HG02840 (cell line): ENCODE data around the gene C1QC.

Experiments used
- ATAC-seq: cut with Tn5 transposase; IDR thresholded peaks from one replicate; pipeline ENCODE4 v1.9.1; 2021; ENCODE audit warnings: mild to moderate bottlenecking, moderate library complexity, moderate number of reproducible peaks; ENCODE audit not compliant: unreplicated experiment, low FRiP score

Gene C1QC

DNA sequence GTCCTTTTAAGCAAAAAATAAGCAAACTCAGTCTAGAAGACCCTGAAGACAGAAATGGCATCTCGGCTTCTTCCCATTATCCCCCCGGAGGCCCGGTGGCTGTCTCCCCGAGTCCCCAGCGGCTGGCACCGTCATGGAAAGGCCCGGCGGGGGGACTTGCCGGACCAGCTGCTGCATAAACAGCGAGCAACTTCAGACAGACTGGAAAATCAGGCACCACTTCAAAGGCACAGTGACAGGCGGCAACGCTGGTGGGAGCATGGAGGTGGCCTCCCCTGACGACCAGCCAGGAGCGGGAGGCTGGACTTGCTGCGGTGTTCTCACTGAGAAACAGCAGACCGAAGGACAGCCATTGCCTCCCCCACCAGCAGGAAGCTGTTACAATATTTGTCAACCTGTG, 25.4 kb upstream of the C1QC start:
- no peak for ATAC-seq

DNA sequence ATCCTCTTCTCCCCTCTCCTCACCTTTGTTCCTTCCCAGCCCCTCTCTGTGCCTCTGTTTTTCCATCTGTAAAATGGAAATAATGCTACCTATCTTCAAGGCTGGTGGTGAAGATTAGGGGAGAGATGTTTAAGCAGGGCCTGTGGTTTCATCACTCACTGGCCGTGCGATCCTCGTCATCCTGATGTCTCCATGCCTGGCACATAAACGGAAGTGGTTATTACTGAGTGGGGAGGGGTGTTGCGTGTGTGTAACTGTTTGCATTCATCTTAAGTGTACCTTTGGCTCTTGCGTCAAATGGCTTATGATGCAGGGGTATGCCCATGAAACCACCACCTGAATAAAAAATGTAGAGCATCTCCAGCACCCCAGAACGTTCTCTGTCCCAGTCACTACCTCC, 24.2 kb upstream of the C1QC start:
- ATAC-seq: no peak

GRCh38 chr1:22619798-22620197, 23.6 kb upstream of the C1QC start:
- ATAC-seq: no peak

- no peak for ATAC-seq
Measured at GRCh38 chr1:22621761-22622160, 21.7 kb upstream of the C1QC start.

- no peak for ATAC-seq
Measured at GRCh38 chr1:22625262-22625925, 18.0 kb upstream of the C1QC start.

DNA sequence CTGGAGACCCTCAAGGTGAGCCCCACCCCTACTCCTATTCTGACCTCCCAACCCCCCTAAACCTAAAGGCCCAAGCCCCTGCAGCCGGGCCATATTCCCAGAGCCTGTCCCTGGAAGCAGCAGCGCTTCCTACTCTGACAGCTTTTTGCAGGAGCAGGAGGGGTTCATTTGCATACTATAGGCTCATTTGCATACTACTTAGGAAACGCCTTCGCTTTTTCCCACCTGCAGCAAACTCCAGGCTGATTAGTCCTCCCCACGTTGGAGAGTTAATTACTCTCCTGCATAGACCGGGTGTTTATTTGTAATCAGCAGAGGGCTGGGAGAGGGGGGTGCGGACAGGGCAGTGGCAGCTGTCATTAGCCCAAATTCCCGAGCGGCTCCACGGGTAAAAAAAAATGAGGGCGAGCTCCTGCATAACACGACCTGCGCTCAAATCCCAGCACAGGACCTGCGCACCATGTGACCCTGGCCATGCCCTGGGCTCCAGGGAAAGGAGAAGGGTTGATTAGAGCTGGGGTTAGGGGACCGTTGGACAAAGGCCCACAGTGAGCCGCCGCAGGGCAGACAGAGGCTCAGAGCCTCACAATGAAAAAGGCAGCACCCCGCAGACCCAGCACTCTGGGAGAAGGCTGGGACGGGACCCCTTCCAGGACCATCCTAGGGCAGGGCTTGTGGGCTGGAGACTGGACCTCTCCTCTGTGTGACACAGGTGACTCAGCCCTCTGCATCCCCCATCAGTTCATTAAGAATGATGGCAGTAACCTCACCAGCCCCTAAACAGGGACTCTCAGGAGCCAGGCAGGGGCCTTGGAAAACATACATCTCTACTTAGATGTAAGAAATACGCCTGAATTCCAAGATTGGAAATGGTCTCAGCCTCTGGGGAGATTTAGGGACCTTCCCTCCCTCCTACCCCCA, 16.9 kb upstream of the C1QC start:
- ATAC-seq: no peak

DNA sequence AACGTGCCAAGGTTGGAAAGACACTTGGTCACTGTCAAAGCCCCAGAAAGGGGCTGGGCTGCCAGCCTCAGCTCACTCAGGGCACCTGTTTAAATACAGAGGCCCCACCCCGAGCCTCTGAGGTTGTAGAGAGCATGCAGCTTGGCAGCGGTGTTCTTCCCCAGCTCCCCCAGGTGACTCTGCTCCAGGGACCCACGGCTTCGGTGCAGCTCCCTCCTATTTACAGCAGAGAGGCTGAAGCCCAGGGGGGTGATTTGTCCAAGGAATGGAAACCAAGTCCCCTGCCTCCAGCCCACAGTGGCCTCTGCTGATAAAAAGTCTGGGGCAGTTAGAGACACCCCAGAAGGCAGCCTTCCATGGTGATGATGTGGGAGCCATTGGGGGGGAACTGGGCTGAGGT, 16.1 kb upstream of the C1QC start:
- ATAC-seq: no peak

GRCh38 chr1:22628698-22629444, 14.6 kb upstream of the C1QC start:
- no peak for ATAC-seq

DNA sequence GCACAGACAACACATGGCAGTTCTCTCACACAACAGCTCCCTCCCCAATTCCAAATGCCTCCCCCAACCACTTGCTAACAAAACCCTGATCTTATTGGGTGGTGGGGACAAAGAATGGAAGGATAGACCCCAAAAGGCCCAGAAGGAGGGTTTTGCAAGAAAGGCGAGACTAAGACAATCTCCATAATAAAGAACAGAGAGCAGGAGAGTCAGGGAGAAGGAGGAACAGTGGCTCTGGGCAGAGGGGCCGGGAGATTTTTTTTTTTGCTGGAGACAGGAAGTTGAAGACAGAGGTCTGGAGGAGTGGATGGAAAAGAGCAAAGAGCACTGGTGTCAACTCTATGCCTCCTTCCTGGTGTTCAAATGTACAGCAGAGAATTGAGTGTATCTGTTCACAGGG, 13.5 kb upstream of the C1QC start:
- no peak for ATAC-seq

DNA sequence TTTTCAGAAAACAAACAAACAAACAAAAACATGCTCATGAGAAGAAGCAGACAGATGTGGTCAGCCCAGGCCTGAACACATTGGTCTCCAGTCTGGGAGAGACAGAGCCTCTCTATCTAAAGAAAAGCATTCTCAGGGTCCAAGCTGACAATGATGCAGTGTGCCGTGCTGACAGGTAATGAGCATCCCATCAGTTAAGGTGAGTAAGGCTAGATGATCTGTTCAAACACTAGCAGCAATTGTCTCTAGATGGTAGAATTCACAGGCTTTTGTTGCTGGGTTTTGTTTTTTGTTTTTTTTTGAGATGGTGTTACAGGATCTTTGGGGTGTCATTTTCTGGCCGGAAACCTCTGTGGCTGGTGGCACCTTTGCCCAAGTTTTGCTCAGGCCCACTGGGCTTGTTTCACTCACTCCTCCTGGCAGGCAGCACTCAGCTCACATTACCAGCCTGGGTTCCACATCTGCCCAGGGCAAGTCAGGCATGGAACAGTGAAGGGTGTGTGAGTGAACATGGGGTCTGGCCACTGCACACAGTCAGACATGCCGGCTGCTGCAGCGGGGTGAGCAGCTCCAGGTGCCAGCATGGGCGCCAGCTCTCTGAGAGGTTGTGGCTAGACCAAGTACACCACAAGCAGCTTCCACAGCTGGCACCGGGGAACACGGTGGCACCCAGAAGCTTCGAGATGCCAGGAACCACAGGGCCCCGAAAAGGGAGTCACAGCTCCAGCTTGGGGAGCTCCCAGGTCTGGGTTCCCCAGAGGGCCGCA, 9.6 kb upstream of the C1QC start:
- no peak for ATAC-seq

DNA sequence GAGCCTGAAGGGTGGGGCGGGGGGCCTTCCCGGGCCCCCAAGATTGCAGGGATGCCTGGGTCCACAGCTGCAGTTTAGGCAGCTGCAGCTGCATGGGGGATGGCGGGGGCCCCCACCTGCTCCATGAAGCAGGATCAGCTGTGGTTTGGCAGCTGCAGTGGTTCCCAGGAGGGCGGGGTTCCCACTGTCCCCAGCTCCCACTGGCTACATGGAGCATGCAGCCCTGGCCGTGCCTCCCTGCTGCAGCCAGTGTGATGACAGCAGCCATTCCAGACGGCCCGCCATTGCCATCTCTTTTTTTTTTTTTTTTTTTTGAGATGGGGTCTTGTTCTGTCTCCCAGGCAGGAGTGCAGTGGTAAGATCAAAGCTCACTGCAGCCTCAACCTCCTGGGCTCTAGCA, 8.0 kb upstream of the C1QC start:
- ATAC-seq: no peak

GRCh38 chr1:22636353-22636752, 7.1 kb upstream of the C1QC start, which contains the start of gene C1QA:
C1QA (plus strand) TSS chr1:22636628; CDS start chr1:22637617, 989 bp downstream.
- ATAC-seq: no peak

- no peak for ATAC-seq
Measured at GRCh38 chr1:22636927-22637326, 6.5 kb upstream of the C1QC start.

DNA sequence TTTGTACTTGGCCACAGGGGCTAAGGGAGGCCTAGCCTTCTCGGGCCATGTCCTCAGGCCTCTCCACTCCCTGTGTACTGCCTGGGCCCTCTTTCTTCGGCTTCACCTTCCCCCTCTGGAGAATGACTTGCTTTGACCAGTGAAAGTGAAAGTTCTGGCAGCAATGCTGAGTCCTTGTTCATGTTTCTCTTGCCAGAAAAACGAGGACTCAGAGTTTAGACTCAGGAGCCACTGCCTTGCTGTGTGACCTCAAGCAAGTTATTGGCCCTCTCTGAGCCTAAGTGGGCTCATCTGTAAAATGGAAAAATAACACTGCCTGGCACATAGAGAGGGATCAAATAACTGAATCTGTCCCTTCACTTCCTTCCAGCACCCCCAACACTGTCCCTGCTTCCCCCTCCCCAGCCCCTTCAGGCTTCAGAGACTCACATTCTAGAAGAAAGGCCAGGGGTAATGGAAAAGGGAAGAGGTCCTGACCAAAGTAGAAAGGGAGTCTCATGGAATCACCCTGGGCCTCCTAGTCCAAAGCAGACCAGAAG, 5.5 kb upstream of the C1QC start:
- no peak for ATAC-seq

- no peak for ATAC-seq
Measured at GRCh38 chr1:22638476-22639234, 4.8 kb upstream of the C1QC start.

DNA sequence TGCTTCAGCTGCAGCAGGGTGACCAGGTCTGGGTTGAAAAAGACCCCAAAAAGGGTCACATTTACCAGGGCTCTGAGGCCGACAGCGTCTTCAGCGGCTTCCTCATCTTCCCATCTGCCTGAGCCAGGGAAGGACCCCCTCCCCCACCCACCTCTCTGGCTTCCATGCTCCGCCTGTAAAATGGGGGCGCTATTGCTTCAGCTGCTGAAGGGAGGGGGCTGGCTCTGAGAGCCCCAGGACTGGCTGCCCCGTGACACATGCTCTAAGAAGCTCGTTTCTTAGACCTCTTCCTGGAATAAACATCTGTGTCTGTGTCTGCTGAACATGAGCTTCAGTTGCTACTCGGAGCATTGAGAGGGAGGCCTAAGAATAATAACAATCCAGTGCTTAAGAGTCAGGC, 4.1 kb upstream of the C1QC start:
- ATAC-seq: no peak

GRCh38 chr1:22641247-22641646, 2.2 kb upstream of the C1QC start:
- ATAC-seq: no peak

DNA sequence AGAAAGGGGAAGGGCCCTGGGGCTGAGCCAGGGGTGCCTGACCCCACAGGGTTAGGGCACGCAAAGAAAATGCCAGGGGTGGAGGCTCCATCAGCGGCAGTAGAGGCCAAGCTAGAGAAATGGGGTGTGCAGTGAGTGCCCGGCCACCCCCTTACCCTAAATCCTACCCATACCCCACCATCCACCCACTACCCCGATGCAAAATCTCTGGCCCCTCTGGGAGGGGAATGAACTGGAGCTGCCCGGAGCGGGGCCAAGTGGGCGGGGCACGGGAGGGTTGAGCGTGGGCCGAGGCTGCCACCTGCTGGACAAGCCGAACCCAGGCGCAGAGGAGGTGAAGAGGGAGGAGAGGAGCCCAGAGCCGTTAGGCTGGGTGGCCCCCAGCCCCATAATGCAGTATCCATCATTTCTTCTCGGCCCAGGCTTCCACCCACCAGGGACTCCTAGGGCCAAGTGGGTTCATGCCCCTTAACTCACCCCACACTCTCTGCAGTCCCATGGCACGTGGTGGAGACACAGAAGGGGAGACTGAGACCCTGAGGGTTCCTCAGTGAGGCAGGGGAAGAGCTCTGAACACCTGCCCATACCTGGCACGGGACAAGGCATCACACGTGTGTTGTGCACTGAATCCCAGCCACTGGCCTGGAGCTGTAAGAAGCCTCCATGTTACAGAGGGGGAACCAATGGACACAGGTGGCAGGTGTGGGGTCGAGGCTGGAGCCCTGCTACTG, 1.4 kb upstream of the C1QC start:
- ATAC-seq: no peak

DNA sequence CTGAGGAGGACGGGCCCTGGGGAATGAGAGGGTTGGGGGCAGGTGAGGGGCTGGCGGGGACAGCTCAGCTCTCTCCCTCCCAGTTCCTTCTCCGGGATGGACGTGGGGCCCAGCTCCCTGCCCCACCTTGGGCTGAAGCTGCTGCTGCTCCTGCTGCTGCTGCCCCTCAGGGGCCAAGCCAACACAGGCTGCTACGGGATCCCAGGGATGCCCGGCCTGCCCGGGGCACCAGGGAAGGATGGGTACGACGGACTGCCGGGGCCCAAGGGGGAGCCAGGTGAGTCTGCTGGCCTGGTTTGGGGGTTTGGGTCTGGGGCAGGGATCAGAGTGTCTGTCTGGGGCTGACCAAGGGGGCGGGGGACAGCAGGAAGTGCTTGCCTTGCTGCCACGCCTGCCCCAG, 495 bp downstream of the C1QC start:
- ATAC-seq: no peak
